Measurements from ENCODE around the gene WSB1. TPM values are rescaled to one million over a fixed set of nuclear protein-coding genes. Genes with fewer than 3 reads are reported as not detected.

WSB1 gene
- total and polyA plus RNA-seq, 2 of the 8 experiments (the other 6 are each of a cell fraction or from before 2014, with no cell fraction given): 113 to 140 TPM

GRCh38 chr17:27313301-27313700, 19.4 kb downstream of the WSB1 start:
- Histone ChIP-seq H2AFZ (ENCODE audit: low read length) (no peak overlapping the region), H4K91ac (replicated peaks; ENCODE audit: insufficient read length, low read length) (no peak overlapping the region), H3K4me1 (replicated peaks in 1 of 4; ENCODE audit: control insufficient read depth in 3 of 4, insufficient read depth in 4 of 4, low read length in 3 of 4) (no peaks in the 10 kb centered on the region), H3K4me3 (ENCODE audit: extremely low read depth in 1 of 4, insufficient read depth in 2 of 4, low read depth in 3 of 4, low read length in 4 of 4) (no peak overlapping the region), H3K4ac (replicated peaks; ENCODE audit: insufficient read length, low read depth, low read length) (no peak overlapping the region), H2BK5ac (ENCODE audit: low read depth, low read length) (no peak overlapping the region), H3K9ac (replicated peaks in 1 of 4; ENCODE audit: extremely low read depth in 1 of 4, low read depth in 3 of 4, low read length in 3 of 4) (no peak overlapping the region), H2AK5ac (ENCODE audit: low read depth, low read length) (no peak overlapping the region), H3K23me2 (ENCODE audit: low read depth, low read length) (no peaks in the 10 kb centered on the region), H3K18ac (ENCODE audit: extremely low read depth, low read length) (no peak overlapping the region), H2BK12ac (ENCODE audit: low read depth, low read length) (no peak overlapping the region), H3K9me3 (ENCODE audit: insufficient read depth in 2 of 2, low read depth in 1 of 2, low read length in 1 of 2) (no peaks in the 10 kb centered on the region), H4K5ac (ENCODE audit: insufficient read length, low read depth, low read length) (no peak overlapping the region), H2BK120ac (replicated peaks; ENCODE audit: low read depth, low read length) (no peak overlapping the region), H3K79me2 (ENCODE audit: control insufficient read depth in 1 of 2, insufficient read depth in 2 of 2, low read length in 2 of 2) (no peaks in the 10 kb centered on the region), H3K36me3 (ENCODE audit: control insufficient read depth in 2 of 4, insufficient read depth in 4 of 4, low read length in 3 of 4) (peaks cover 10 to 73% (median 60%) of the 10 kb centered on the region in 4 experiments), H4K20me1 (replicated peaks in 1 of 2; ENCODE audit: control insufficient read depth in 1 of 2, insufficient read depth in 2 of 2, low read length in 2 of 2) (peaks cover 0 to 1% of the 10 kb centered on the region in 2 experiments), H3K79me1 (ENCODE audit: low read depth, low read length) (no peaks in the 10 kb centered on the region), H2BK15ac (ENCODE audit: low read length) (no peak overlapping the region), H4K8ac (ENCODE audit: extremely low read depth, insufficient read depth, low read length) (no peak overlapping the region), H3K4me2 (ENCODE audit: insufficient read depth in 1 of 2, low read depth in 2 of 2, low read length in 2 of 2) (no peak overlapping the region), H3K56ac (replicated peaks; ENCODE audit: insufficient read length, low read depth, low read length) (no peak overlapping the region), H2BK20ac (ENCODE audit: low read length) (no peak overlapping the region), H3K27me3 (replicated peaks in 1 of 4; ENCODE audit: control insufficient read depth in 3 of 4, extremely low read depth in 1 of 4, insufficient read depth in 3 of 4, low read length in 3 of 4) (no peaks in the 10 kb centered on the region), H3K14ac (ENCODE audit: insufficient read length) (no peak overlapping the region), H3K23ac (ENCODE audit: insufficient read length) (no peak overlapping the region), H3K27ac (ENCODE audit: low read depth, low read length) (no peak overlapping the region)
- POLR2A ChIA-PET (ENCODE audit: partially characterized antibody): interaction anchor here (0.7 to 5.3 kb wide), 2 partner anchors 19 to 49 kb away, joined by 3 to 33 read pairs; partner anchors contain the start of gene WSB1
- CTCF ChIA-PET (ENCODE audit: partially characterized antibody): interaction anchor here (1.1 to 1.6 kb wide), 2 partner anchors 14 to 282 kb away, joined by 3 to 5 read pairs; no protein-coding TSS in a partner anchor
- no peak for FAIRE-seq
- no peak for DNase-seq (ENCODE audit: low read depth in 1 of 2, low spot score in 2 of 2)
- WGBS, 2 experiments (ENCODE audit: extremely low coverage in 1 of 2, insufficient coverage in 1 of 2, insufficient read length in 1 of 2, insufficient replicate concordance in 2 of 2, low coverage in 1 of 2, low lambda C conversion rate in 2 of 2, missing lambda C conversion rate in 1 of 2): 86% methylated on average over 1 of the region's 1 CpG; no CpG with 5 or more reads in 1 of the 2 experiments
- TF ChIP-seq JUN (IDR thresholded peaks at IDR 0.05; ENCODE audit: low read depth, low read length): no peak
- TF ChIP-seq SIN3A (conservative IDR thresholded peaks at IDR 0.05 in 1 of 2, IDR thresholded peaks at IDR 0.05 in 1 of 2; ENCODE audit: low read depth in 1 of 2, low read length in 2 of 2): no peak
- TF ChIP-seq ZNF274 (IDR thresholded peaks at IDR 0.05; ENCODE audit: borderline replicate concordance, extremely low read depth, low read length): no peak
- no peak for TF ChIP-seq SUZ12 (IDR thresholded peaks at IDR 0.05; ENCODE audit: low read length)
- TF ChIP-seq CBX5 (IDR thresholded peaks at IDR 0.05; ENCODE audit: low read depth, low read length): no peak
- no peak for TF ChIP-seq SRF (IDR thresholded peaks at IDR 0.05; ENCODE audit: low read depth, low read length)
- no peak for TF ChIP-seq YY1 (IDR thresholded peaks at IDR 0.05; ENCODE audit: low read depth, low read length)
- TF ChIP-seq USF2 (IDR thresholded peaks at IDR 0.05; ENCODE audit: low read length): no peak
- TF ChIP-seq SP4 (IDR thresholded peaks at IDR 0.05; ENCODE audit: low read length): no peak
- no peak for TF ChIP-seq RBBP5 (IDR thresholded peaks at IDR 0.05; ENCODE audit: borderline replicate concordance, low read depth, low read length)
- TF ChIP-seq SAP30 (IDR thresholded peaks at IDR 0.05; ENCODE audit: insufficient read depth, insufficient replicate concordance, low read length): no peak
- no peak for TF ChIP-seq SP1 (IDR thresholded peaks at IDR 0.05; ENCODE audit: low read depth, low read length)
- no peak for TF ChIP-seq ATF3 (IDR thresholded peaks at IDR 0.05; ENCODE audit: insufficient read depth, low read depth, low read length)

Data from H1 (cell line).